Stimulated activated CD8-positive, alpha-beta memory T cell treated with anti-CD3 and anti-CD28 coated beads, Interleukin-4, amount 100 ng/mL, for 24 hours (primary cell): ENCODE results near the gene HOXD1.

Experiments used
- DNase-seq: peaks from one replicate; pipeline ENCODE4 v3.0.0-alpha.2; 2020; ENCODE audit warnings: low read depth

HOXD1 gene

DNA sequence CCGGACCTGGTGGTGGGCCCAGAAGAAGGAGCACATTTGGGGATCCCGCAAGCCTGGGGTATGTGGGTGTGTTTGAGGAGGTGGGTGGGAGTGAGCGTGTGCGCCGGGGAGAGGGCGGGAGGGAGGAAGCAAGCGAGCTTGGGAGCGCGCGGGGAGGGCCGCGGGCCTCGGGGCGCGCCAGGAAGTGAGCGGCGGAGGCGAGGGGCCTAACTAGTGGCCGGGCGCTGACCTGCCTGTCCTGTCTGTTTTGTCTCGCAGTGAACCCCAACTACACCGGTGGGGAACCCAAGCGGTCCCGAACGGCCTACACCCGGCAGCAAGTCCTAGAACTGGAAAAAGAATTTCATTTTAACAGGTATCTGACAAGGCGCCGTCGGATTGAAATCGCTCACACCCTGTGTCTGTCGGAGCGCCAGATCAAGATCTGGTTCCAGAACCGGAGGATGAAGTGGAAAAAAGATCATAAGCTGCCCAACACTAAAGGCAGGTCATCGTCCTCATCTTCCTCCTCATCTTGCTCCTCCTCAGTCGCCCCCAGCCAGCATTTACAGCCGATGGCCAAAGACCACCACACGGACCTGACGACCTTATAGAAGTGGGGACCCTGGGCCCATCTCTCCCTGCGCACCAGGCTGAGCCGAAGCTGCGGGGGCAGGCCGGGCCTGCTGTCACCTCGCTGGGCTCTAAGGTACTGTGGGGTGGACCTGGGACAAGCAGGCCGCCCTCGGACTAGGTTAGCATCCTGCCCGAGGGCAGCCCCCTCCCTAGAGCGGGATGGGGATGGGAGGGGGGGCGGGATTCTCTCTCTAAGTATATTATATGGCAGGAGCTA, 35.9 kb upstream of the HOXD1 start:
- no peak for DNase-seq

GRCh38 chr2:176154576-176155252, 33.8 kb upstream of the HOXD1 start:
- DNase-seq: no peak

- DNase-seq: no peak
These were observed 33.0 kb upstream of the HOXD1 start for GRCh38 chr2:176155356-176156044.

DNA sequence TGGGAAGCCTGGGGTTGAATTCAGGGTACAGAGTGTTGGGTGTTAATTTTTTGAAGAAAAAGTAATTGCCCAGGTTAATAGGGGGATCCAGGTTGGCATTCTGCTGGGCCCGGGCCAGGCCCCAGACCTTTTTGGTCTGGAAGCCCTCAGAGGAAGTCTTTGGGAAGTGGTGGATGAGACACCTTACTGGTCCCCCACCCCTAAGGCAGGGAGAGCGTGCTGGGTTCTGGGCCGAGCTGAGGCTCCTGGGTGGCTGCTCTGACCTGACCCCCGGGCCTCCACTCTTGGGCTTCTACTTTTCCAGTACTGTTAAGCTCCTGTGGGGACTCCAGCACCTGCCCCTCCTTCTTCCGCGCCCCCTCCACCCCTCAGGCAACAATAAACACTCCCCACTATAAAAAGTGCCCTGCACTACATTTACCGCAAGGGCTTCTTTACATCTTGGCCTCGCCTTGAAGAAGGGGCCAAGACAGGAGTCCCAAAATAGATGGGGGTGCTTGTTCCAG, 32.1 kb upstream of the HOXD1 start:
- no peak for DNase-seq

- no peak for DNase-seq
These were observed 31.5 kb upstream of the HOXD1 start, which contains the start of gene HOXD3 for GRCh38 chr2:176156807-176157498. Gene HOXD3, plus strand, starts transcription at chr2:176157307. Its CDS starts 11,808 bp downstream, at chr2:176169115.

- DNase-seq: no peak
These were observed 30.8 kb upstream of the HOXD1 start for GRCh38 chr2:176157499-176158185.

- DNase-seq: no peak
These were observed 30.3 kb upstream of the HOXD1 start for GRCh38 chr2:176158186-176158591.

DNA sequence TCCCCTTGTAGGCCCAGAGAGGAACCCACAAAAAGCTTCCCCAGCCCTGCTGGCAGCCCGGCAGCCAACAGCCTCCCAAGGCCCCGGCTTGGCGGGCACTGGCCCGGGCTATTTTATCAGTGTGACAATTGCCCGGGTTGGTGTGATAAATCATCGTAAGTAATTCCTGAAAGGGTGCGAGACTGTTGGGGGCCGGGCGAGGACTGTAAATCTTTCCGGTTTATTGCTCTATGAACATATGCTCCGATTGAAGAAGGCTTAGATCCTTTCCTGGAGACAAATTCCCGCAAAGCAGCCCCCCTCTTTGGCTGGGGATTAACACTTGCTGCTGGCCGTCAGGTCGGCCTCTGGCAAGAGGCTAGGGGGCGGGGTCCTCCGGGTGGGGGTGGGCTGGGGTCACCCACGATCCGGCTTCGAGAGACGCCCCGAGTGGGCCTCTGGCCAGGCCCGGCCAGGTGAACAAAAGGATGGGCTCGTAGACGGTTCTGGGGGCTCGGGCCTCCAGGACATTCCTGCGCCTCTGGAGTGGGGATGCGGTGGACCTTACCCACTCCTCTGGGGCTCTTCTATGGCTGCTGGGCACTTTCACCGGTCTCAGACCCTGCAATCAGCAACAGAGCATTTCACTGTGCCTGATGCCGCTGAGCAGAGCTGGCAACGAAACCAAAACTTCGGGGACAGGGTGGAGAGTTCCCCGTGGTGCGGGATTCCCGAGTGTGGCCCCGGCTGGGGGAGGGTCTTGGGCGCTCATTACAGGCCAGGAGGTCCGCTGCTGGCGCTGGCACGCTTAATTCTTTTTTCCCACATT, 29.4 kb upstream of the HOXD1 start:
- no peak for DNase-seq

DNA sequence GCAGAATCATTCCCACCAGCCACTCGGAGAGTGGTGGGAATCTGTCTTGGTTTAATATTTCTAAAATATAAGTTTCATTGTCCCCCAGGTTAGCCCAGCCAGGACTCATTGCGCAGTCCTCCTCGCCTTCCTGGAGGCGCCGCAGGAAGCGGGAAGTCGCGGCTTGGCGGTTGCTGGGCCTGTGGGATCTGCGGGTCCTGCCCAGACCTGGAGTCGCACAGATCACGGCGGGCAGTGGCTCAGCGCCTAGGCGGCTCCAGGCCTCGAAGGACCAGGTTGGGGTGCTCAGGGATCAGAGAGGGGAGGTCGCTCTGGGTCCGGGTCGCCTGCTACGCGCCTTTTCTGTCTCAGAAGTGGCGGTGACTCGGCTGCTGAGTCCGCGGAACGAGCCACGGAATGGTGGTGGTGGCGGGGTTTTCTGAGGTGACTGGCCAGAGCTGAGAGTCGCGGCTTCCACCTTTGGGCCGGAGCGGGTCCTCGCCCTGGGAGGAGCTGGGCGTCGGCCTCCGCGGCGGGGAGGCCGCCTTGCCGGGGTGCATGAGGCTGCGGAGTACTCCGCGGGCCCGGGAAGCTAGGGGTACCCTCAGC, 28.7 kb upstream of the HOXD1 start:
- no peak for DNase-seq

DNA sequence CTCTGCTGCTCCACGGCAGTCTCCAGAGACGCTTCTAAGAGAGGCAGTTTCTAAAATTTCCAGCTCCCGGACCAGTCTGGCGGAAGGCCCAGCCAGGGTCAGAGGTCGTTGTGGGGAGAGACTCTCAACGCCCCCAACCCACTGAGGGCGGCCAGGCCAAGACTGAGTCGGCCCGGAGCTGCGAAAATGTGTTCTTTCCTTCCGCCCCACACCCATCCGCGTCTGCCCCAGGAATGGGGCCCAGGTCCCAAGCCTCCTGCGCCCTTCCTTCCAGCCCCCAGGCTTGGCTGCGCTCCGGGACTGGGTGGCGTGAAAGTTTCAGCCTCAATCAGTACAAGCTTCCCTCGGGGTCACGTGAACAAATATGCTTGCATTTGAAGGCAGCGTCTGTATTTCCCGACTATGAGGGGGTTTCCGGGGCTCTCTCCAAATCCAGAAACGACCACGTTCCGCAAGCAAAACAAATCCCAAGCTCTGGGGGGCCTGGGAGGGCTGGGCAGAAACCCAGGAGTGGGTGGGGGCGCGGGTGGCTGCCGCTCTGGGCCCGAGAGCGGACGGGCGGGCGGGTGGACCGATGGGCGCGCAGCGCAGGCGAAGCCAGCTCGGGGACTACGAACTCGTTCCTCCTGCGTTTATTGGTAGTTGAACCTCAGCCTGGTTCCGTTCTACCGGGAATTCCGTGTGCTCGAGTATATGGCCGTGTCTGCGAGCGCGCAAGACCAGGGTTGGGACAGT, 28.1 kb upstream of the HOXD1 start:
- no peak for DNase-seq

DNA sequence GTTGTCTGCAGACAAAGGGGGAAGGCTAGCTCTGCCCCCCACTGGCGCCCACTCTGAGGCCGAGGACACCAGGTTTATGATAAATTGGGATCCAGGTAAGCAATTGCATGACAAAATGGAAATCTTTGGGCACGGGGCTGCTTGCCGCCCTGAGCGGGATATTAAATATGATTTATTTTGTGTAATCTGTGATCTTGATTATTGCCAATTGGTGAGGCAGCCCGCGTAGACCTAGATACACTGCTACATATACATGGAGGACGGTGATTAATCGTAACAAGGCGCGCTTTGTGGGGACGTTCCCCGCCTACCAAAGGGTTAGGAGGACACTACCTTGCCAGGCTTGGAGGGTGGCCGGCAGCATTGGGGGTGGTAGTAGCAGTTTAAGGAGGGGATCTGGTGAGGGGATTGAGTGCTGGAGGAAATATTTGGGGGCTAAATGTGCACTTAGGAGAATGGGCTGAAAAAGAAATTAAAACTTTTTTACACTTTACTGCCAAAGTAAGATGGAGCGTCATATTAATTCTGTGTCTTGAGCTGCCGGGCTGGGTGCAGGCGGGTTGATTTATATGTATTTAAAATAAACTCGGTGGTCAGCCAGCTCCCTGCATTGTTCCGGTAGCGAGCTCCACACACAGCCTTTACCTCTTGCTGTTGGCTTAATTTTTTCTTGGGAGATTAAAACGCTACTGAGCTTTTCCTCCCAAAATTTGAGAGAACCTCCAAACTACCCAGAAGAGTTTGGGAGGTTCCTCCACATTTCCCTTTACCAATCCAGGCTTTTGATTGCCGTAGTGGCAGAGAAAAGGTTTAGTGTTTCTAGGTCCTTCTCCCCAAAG, 27.3 kb upstream of the HOXD1 start:
- DNase-seq: no peak

GRCh38 chr2:176161825-176162626, 26.4 kb upstream of the HOXD1 start:
- DNase-seq: no peak

- no peak for DNase-seq
These were observed 25.4 kb upstream of the HOXD1 start for GRCh38 chr2:176162911-176163671.

DNA sequence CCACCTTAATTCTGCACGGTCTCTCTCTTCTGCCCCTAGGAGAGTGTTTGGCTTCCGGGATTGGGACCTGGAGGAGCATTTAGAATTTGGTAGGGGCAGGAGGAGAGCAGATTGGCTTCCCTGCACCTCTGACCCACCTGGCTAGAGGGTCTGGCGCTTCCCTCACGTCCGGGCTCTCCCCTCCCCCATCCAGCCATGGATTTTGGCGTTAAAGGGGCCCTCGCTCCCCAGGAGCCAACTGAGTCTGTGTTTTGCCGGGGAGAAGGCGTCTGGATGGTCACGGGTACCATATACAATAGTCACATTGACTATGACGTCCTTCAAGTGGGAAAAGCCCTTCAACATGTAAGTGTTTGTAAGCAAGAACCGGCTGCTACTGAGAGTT, 24.8 kb upstream of the HOXD1 start:
- no peak for DNase-seq

- DNase-seq: no peak
These were observed 24.3 kb upstream of the HOXD1 start for GRCh38 chr2:176164201-176164600.

DNA sequence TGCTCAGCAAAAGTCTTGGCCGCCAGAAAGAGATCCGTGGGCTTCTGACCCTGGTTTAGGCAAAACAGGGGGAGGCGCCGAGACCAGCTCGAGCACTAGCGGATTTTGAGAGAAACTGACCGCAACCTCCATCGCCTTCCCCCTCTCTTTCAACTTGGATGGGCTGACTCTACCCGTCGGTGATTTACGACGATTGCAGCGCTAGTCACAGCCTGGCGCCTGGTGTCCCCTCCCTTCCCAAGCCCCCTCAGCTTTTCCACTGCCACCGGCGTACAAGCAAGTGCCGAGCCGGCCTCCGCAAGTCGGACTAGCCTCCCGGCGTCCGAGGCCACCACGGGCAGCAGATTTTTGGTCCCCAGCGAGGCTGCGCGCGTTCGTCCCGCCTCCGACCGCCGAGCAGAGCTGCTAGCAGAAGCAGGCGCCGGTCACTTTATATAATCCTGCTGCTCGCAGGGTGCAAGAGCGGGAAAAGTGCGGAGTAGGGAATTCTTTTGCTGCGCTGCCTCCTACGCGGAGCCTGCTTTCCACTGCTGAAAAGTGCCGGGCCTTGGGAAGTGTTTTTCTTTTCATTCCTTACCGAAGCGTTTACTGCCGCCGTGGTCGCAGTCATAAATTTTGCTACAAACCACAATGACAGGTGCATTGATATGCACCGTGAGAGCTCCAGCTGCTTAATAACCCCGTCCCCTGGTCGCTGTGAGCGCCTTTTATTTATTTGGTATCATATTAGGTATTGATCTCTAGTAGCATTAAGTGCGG, 23.7 kb upstream of the HOXD1 start:
- DNase-seq: no peak
